SW480 (cell line): ENCODE measurements around the gene ATF7.

ENCODE experiments used
- DNase-seq: peaks from one replicate; pipeline ENCODE4 v3.0.0-alpha.2; 2016; ENCODE audit warnings: low spot score

ATF7 gene

GRCh38 chr12:53524476-53524875, 101.7 kb downstream of the ATF7 start:
- DNase-seq: no peak

GRCh38 chr12:53523131-53523530, 103.1 kb downstream of the ATF7 start:
- no peak for DNase-seq

- DNase-seq: no peak
Observed at GRCh38 chr12:53518381-53518780, 107.8 kb downstream of the ATF7 start.

DNA sequence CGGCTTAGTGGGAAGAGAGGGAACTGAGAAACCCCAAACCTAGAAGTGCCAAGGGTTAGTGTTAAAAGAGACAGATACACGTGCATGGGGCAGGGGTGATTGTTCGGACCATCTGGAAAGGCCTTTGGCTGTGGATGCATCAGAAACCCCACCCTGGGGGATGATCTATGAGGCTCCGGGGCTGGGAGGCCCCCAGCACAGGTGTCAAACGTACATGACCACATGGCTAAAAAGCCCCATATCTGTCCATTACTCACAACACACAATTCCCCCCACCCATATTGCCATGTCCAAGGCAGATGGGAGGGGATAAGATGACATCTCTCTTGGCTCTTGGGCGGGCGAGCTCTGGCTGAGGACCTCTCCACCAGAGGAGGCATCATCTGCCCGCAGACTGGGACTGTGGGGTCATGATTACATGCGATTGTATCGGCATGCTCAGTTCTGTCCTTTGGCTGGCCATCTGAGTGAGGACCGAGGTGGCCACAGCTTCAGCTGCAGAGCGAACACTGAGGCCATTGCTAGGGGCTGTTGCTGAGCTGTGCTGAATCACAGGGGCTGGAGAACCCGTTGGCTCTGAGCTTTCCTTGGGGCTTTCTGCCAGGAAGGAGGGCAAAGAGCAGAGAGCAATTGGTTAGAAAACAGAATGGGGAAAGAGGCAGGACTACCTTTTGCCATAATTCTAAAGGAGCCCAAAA, 109.3 kb downstream of the ATF7 start:
- DNase-seq: no peak

- DNase-seq: no peak
Observed at GRCh38 chr12:53515291-53515680, 110.9 kb downstream of the ATF7 start.

DNA sequence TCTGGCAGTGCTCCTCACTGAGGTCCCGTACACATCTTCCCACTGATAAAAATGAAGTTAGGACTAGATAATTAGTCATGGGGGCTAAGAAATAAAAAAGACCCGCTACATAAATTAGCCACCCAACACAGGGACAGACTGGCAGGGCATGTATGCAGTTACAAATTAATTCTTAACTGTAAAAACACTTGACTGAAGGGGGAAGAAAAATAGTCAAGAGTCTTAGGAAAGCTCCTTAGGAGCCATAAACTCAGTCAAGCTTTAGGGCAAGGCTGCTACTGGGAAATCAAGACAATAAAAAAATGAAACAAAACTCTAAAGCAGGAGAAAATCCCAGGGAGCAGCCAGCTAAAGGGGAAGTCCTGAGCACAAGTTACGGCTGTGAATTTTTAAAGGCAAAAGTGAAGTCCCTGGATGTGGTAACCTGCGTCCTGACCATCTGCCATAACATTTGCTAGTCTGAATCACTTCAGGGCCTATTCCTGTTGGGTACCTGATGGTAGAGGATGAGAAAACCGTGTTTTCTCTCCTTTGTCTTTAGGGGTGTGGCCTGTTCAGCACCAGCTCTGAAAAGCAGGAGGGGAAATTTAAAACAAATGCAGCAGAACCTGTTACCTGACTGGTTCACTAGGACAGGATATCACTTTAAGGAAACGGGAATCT, 111.4 kb downstream of the ATF7 start:
- no peak for DNase-seq

GRCh38 chr12:53513712-53514410, 112.3 kb downstream of the ATF7 start:
- DNase-seq: no peak

GRCh38 chr12:53510181-53510812, 115.9 kb downstream of the ATF7 start:
- DNase-seq: no peak

DNA sequence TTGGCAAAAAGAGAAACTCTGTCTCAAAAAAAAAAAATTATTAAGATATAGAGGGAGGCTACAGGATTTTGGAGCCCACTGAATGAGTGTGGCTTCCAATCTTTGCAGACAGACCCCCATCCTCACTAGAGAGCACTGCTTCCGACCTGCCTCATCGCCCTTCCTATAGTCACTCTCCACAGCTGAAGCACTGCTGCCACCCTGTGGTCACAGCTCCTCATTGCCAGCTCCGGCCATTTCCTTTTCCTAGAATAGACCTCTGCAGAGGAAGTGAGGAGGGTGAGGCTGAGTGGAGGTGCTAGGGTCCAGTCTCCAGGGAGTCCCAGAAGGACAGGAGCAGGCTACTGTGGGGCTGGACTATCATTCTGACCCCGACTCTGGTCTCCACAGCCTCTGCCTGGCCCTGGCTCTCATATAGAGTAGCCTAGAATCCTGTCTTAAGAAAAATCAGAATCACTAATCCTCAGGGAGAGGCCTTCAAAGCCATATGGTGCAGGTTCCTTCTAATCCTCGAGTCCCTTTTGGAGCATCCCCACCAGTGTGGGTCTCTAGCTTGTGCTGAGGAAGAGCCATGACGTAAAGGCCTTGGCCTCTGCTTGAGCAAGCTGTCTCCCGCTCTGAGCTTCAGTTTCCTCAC, 117.5 kb downstream of the ATF7 start:
- DNase-seq: peak; percentile 73

- no peak for DNase-seq
Observed at GRCh38 chr12:53507603-53507885, 118.6 kb downstream of the ATF7 start.

DNA sequence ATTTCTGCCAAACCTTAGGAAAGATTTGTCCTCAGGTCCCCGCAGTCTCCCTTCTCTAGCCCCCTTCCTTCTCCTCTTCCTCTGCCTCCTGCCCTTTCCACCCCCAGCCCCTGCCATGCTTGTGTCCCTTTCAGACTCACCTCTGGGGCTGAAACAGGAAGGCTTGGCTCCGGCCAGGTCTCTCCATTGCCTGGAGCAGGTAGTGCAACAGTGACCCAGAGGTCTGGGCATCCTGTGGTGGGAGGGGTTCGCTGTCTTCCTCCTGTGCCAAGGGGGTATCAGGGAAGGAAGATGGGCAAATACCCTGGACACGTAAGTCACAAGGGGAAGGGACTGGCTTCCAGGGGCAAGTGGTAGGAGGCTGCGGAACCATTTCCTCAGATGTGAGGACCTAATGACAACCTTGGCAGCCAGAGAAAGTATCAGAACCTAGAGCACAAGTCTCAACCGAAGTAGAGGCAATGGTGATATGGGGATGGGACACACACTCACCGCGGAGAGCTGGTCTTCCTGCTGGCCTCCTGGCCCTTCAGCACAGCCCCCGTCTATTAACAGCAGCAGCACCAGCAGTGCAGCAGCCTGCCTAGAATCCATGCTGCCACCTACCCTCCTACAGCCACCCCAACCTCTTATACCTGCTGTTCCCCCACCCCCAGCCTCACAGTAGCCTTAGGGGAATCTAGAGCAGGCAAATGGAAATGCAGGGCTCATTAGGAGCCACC, 119.1 kb downstream of the ATF7 start, which contains the start of gene NPFF:
NPFF (minus strand) TSS at position 604 of the 722 bp plus-strand sequence; CDS start at position 594, 10 bp downstream.
- DNase-seq: no peak

GRCh38 chr12:53506450-53506785, 119.8 kb downstream of the ATF7 start:
- DNase-seq: no peak

- DNase-seq: no peak
Observed at GRCh38 chr12:53505555-53506449, 120.4 kb downstream of the ATF7 start.

DNA sequence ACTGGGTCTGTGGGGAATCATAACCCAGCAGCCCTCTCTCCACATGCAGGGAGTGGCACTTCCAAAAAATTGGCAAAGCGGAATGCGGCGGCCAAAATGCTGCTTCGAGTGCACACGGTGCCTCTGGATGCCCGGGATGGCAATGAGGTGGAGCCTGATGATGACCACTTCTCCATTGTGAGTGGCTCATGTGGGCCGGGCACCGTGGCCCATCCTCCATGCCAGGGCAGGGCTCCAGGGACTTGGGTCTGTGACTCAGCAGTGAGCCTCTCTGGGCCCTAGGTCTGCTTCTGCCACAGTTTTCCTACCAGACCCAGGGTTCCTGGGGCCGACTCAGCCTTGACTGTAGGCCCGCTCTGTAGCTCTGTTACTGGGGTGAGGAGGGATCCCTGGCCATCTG, 121.1 kb downstream of the ATF7 start:
- no peak for DNase-seq

- no peak for DNase-seq
Observed at GRCh38 chr12:53504004-53504920, 121.9 kb downstream of the ATF7 start.

GRCh38 chr12:53502983-53503728, 123.0 kb downstream of the ATF7 start:
- no peak for DNase-seq

DNA sequence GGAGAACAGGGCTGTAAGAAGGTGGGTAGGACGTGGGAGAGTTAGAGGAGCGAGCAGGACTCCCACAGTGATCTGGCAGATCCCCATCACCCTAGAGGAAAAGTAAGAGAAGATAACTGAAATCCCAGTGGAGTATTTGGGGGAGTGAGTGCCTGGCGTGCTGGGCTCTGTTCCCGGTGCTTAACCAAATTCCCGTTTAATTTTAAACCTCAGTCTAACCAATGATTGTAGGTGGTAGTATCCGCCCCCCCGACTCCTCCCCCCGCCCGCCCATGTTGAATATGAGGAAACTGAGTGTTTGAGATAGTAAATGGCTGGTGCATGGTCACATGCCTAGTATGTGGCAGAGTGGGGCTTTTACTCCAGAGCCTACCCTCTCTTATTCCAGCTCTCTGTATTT, 123.9 kb downstream of the ATF7 start:
- no peak for DNase-seq

GRCh38 chr12:53501615-53502181, 124.5 kb downstream of the ATF7 start:
- DNase-seq: no peak
